ENCODE data around the gene RRP9.

DNA sequence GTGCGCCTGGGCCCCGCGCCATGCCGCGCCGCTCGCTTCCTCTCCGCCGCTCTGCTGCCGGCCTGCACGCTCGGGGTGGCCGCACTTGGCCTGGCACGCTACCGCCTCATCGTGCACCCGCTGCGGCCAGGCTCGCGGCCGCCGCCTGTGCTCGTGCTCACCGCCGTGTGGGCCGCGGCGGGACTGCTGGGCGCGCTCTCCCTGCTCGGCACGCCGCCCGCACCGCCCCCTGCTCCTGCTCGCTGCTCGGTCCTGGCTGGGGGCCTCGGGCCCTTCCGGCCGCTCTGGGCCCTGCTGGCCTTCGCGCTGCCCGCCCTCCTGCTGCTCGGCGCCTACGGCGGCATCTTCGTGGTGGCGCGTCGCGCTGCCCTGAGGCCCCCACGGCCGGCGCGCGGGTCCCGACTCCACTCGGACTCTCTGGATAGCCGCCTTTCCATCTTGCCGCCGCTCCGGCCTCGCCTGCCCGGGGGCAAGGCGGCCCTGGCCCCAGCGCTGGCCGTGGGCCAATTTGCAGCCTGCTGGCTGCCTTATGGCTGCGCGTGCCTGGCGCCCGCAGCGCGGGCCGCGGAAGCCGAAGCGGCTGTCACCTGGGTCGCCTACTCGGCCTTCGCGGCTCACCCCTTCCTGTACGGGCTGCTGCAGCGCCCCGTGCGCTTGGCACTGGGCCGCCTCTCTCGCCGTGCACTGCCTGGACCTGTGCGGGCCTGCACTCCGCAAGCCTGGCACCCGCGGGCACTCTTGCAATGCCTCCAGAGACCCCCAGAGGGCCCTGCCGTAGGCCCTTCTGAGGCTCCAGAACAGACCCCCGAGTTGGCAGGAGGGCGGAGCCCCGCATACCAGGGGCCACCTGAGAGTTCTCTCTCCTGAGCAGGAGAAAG, 14.4 kb upstream of the RRP9 start:
- TF ChIP-seq, protein P1, sequence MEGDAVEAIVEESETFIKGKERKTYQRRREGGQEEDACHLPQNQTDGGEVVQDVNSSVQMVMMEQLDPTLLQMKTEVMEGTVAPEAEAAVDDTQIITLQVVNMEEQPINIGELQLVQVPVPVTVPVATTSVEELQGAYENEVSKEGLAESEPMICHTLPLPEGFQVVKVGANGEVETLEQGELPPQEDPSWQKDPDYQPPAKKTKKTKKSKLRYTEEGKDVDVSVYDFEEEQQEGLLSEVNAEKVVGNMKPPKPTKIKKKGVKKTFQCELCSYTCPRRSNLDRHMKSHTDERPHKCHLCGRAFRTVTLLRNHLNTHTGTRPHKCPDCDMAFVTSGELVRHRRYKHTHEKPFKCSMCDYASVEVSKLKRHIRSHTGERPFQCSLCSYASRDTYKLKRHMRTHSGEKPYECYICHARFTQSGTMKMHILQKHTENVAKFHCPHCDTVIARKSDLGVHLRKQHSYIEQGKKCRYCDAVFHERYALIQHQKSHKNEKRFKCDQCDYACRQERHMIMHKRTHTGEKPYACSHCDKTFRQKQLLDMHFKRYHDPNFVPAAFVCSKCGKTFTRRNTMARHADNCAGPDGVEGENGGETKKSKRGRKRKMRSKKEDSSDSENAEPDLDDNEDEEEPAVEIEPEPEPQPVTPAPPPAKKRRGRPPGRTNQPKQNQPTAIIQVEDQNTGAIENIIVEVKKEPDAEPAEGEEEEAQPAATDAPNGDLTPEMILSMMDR (IDR thresholded peaks at IDR 0.05; ENCODE audit: insufficient read depth, low read length) = no peak
- no peak for TF ChIP-seq SPI1 (IDR thresholded peaks at IDR 0.05; ENCODE audit: borderline replicate concordance, low read depth)
